Pancreas (tissue), 10 donors: Measurements from ENCODE around the gene PEAK1. TPM values are rescaled to one million over a fixed set of nuclear protein-coding genes. Genes with fewer than 3 reads are reported as not detected.

Experiments
- ATAC-seq, 4 donors: fragments of 200-7000 bp; cut with Tn5 transposase; one replicate each; pipeline versions ENCODE4 v1.8.0 to v1.9.1; 2020; ENCODE audit warnings: mild to moderate bottlenecking in 4 of 4, moderate library complexity in 4 of 4
- DNase-seq, 6 donors: peaks; one replicate each; pipeline ENCODE4 v3.0.0-alpha.2; 2020
- FAIRE-seq: peaks from 2 replicates; lab custom pipeline; 2012; peaks lifted over from hg19 to GRCh38; lab: Jason Lieb, UNC
- H3K27ac ChIP-seq, 4 donors: fragments of 200-600 bp; sonication (generic); 1 replicate in 3 of 4; 2 replicates in 1 of 4; pipeline versions ENCODE4 v1.5.0 to v1.8.0; 2020
- H3K27me3 ChIP-seq, 4 donors: fragments of 200-600 bp; one replicate each; pipeline ENCODE4 v1.8.0; 2021
- H3K36me3 ChIP-seq, 3 donors: fragments of 200-600 bp; sonication (generic) in 1 of 3; one replicate each; pipeline versions ENCODE4 v1.5.0 to v1.8.0; 2020 to 2021
- H3K4me1 ChIP-seq, 3 donors: fragments of 200-600 bp; one replicate each; pipeline ENCODE4 v1.8.0; 2021
- H3K4me3 ChIP-seq, 4 donors: fragments of 200-600 bp; sonication (generic) in 2 of 4; one replicate each; pipeline versions ENCODE4 v1.5.0 to v1.8.0; 2020 to 2021
- H3K9me3 ChIP-seq, 4 donors: fragments of 200-600 bp; one replicate each; pipeline ENCODE4 v1.8.0; 2021
- CTCF ChIP-seq, 4 donors: fragments of 200-600 bp; sonication (generic) in 3 of 4; IDR thresholded peaks; one replicate each; pipeline versions ENCODE4 v1.5.0 to v1.8.0; 2021; ENCODE audit warnings: antibody characterized with exemption in 4 of 4
- WGBS, 2 donors: extraction: QIAGEN DNeasy Blood & Tissue Kit; methylation state at CpG; one replicate each; pipeline ENCODE4 v1.1.7; 2013; 5-methylcytosine and 5-hydroxymethylcytosine counted together
- intact Hi-C, 3 donors: fragments of 100-400 bp; cut with DNase I; formaldehyde crosslinking; loops; one replicate each; pipeline versions ENCODE4 v1.11.1 to v1.14.2; 2022
- polyA plus RNA-seq, 2 donors: library from polyadenylated mRNA; stranded (reverse); fragments of 200-250 nt; gene quantifications; one replicate each; pipeline ENCODE4 v1.2.3, GENCODE V29; 2013
- total RNA-seq, 6 donors: library from RNA; stranded (reverse); fragmentation: NEBNext Ultra II Directional in 4 of 6; extraction: Animal tissue kit (Norgen Biotek cat#: 25700) in 4 of 6; gene quantifications; one replicate each; pipeline versions ENCODE4 v1.2.1 to v1.2.4, GENCODE V29; 2021 to 2023
- donor health status: healthy with polysubstance abuse.
- donor health status: DM: no; HTN: no; CAD: no; lungs with moderate emphysema.
- donor health status: DM: no; HTN: no; CAD: no.
- donor health status: control.
- donor health status: control.
- donor health status: Bipolar disorder and iron deficiency.
- donor health status: DM: yes; HTN: yes; CAD: no.
- donor health status: DM: no; HTN: no; CAD: no.
- donor health status: DM: no; HTN: no; CAD: no.
- donor health status: DM: yes; HTN: yes; CAD: no.

PEAK1 gene
- total and polyA plus RNA-seq, 8 donors = 1.8 to 27.6 (median 12.1) TPM

DNA sequence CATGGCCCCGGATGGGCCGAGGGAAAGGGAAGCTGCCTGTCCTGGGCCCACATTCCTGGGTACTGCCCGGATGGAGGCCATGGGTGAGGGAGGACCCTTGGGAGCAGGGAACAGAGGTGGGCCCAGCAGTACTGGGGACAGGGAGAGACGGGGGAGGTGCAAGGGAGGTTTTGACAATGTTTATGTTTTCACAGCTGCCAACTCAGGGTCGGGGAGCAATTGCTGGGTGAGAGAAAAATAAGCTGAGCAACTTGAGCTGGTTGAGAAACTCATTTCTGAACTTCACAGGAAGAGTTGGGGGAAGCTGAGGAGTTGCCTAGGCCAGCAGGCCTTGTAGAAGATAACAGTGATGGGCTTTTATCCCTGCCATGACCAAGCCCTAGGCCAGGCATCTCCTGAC, 337.9 kb downstream of the PEAK1 start:
- no peak overlapping the region for H3K4me3 ChIP-seq
- H3K27me3 ChIP-seq = no peaks in the 10 kb centered on the region
- DNase-seq = no peak
- H3K9me3 ChIP-seq = no peaks in the 10 kb centered on the region
- FAIRE-seq = no peak
- intact Hi-C loops = no loop called here
- 75 to 85% methylated on average over 5 of the region's 5 CpGs for WGBS, 2 donors
- H3K27ac ChIP-seq = no peak overlapping the region
- H3K4me1 ChIP-seq = peaks cover 0 to 5% (median 0%) of the 10 kb centered on the region in 3 donors
- ATAC-seq = no peak
- TF ChIP-seq CTCF (IDR thresholded peaks at IDR 0.05) = no peak
- no peaks in the 10 kb centered on the region for H3K36me3 ChIP-seq

- Histone ChIP-seq H3K4me1 (no peaks in the 10 kb centered on the region), H3K4me3 (no peak overlapping the region), H3K9me3 (no peaks in the 10 kb centered on the region), H3K27me3 (no peaks in the 10 kb centered on the region), H3K27ac (no peak overlapping the region), H3K36me3 (no peaks in the 10 kb centered on the region)
- no peak for ATAC-seq
- DNase-seq = no peak
- no peak for TF ChIP-seq CTCF (IDR thresholded peaks at IDR 0.05)
- 65 to 78% methylated on average over 4 of the region's 4 CpGs for WGBS, 2 donors
- intact Hi-C loops = no loop called here
- no peak for FAIRE-seq
These were observed 343.5 kb downstream of the PEAK1 start for GRCh38 chr15:77076323-77076915.

DNA sequence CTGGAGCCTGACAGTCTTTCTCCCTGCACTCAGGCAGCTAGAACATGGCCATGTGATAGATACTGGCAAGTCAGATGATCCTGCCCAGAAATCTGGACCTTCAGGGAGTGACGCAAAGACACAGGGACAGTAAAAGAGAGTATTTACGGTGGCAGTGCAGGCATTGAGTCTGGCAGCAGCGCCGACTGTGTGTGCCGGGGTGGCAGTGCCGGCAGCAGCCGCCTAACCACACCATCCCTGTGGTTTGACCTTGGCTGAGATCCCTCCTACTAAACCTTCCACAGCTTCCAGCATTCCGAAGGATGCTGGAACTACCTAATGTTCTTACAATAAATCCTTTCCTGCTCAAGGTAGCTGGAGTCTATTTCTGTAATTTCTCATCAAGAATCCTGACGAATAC, 344.4 kb downstream of the PEAK1 start:
- ATAC-seq (no peak), DNase-seq (no peak)
- WGBS, 2 donors = 26 to 47% methylated on average over 9 of the region's 9 CpGs

DNA sequence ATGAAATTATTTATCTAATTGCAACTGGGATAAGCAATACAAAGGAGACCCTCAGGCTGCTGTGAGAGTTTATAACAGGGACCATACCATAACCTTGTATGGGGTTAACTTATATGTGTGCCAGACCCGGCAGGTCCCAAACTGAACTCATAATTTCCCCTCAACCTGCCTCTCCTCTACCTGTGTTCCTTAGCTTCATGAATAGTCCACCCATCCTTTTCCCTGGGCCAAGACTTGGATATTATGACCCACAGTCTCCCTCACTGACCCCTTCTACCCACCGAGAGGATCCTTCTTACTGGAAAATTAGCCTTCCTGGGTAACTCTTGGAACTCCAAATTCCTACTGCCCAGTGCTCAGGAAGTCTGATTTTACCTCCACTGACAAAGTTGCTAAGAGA, 345.6 kb downstream of the PEAK1 start:
- intact Hi-C loops = no loop called here
- H3K9me3 ChIP-seq = no peaks in the 10 kb centered on the region
- H3K4me1 ChIP-seq = peaks cover 0 to 3% (median 2%) of the 10 kb centered on the region in 3 donors
- ATAC-seq (no peak), FAIRE-seq (no peak), DNase-seq (no peak)
- WGBS, 2 donors = 59 to 72% methylated on average over 2 of the region's 2 CpGs
- no peak overlapping the region for H3K27ac ChIP-seq
- no peaks in the 10 kb centered on the region for H3K36me3 ChIP-seq
- no peak overlapping the region for H3K4me3 ChIP-seq
- no peak for TF ChIP-seq CTCF (IDR thresholded peaks at IDR 0.05)
- no peaks in the 10 kb centered on the region for H3K27me3 ChIP-seq

More for the DNA sequence above, 344.4 kb downstream of the PEAK1 start:
- TF ChIP-seq CTCF (IDR thresholded peaks at IDR 0.05) = no peak
- Histone ChIP-seq H3K4me3 (no peak overlapping the region), H3K9me3 (no peaks in the 10 kb centered on the region), H3K36me3 (no peaks in the 10 kb centered on the region), H3K27me3 (no peaks in the 10 kb centered on the region), H3K4me1 (peaks cover 0 to 3% (median 0%) of the 10 kb centered on the region in 3 donors), H3K27ac (no peak overlapping the region)
- intact Hi-C loops = no loop called here
- FAIRE-seq = no peak
